A549 (cell line): ENCODE results near the gene KRT6C. TPM values are rescaled to one million over a fixed set of nuclear protein-coding genes. Genes with fewer than 3 reads are reported as not detected.

Experiments used
- ATAC-seq, 2 experiments: fragments of 200-7000 bp in 1 of 2; fragments of >200 bp in 1 of 2; cut with Nextera tagmentation in 1 of 2; cut with Tn5 transposase in 1 of 2; 3 replicates each; pipeline versions ENCODE4 v1.8.0 to v1.9.1; 2018 to 2020; ENCODE audit warnings: mild to moderate bottlenecking in 1 of 2, moderate library complexity in 1 of 2
- CTCF ChIA-PET: fragments of 300-600 bp; sonication (Branson Sonifier 250); formaldehyde crosslinking; extraction: SDS; loops from one replicate; lab custom pipeline; 2021; ENCODE audit warnings: antibody characterized with exemption, inconsistent platforms; lab: Yijun Ruan, JAX
- POLR2A ChIA-PET: fragments of 350-600 bp; formaldehyde crosslinking; extraction: SDS; loops from one replicate; lab custom pipeline; 2021; ENCODE audit warnings: antibody characterized with exemption, inconsistent platforms; lab: Yijun Ruan, JAX
- DNase-seq, 2 experiments: peaks; one replicate each; pipeline versions ENCODE4 v3.0.0 to v3.0.0-alpha.2; 2011 to 2016; ENCODE audit warnings: low read depth in 1 of 2, low spot score in 1 of 2
- FAIRE-seq: peaks from 2 replicates; lab custom pipeline; 2011; peaks lifted over from hg19 to GRCh38; lab: Jason Lieb, UNC
- H3K27ac ChIP-seq, 2 experiments: fragments of >200 bp; sonication (Bioruptor Twin); formaldehyde crosslinking; 3 replicates each; pipeline ENCODE4 v1.5.1; 2016 to 2017
- H3K4me1 ChIP-seq: fragments of >200 bp; sonication (Bioruptor Twin); formaldehyde crosslinking; 3 replicates; pipeline ENCODE4 v1.6.1; 2016
- H3K4me2 ChIP-seq: fragments of >200 bp; sonication (Bioruptor Twin); formaldehyde crosslinking; 3 replicates; pipeline ENCODE4 v1.6.1; 2016
- H3K4me3 ChIP-seq: fragments of >200 bp; sonication (Bioruptor Twin); formaldehyde crosslinking; 3 replicates; pipeline ENCODE4 v1.5.1; 2016
- H3K9me3 ChIP-seq: fragments of >200 bp; sonication (Bioruptor Twin); formaldehyde crosslinking; 3 replicates; pipeline ENCODE4 v1.6.1; 2016
- BCL3 ChIP-seq: fragments of >200 bp; sonication (Bioruptor Twin); formaldehyde crosslinking; IDR thresholded peaks from 3 replicates; pipeline ENCODE4 v1.6.1; 2016
- CBX8 ChIP-seq: fragments of 200-600 bp; sonication (generic); IDR thresholded peaks from 2 replicates; pipeline ENCODE4 v1.6.1; 2016
- CEBPB ChIP-seq, 2 experiments: fragments of >200 bp in 1 of 2; sonication (Bioruptor Twin) in 1 of 2; formaldehyde crosslinking in 1 of 2; IDR thresholded peaks; 2 replicates each; pipeline ENCODE4 v1.6.1; 2012 to 2016
- CHD2 ChIP-seq: fragments of 150-350 bp; IDR thresholded peaks from 2 replicates; pipeline ENCODE4 v1.6.1; 2014; ENCODE audit warnings: low read length; ENCODE audit not compliant: partially characterized antibody
- CHD4 ChIP-seq: fragments of 200-600 bp; sonication (generic); IDR thresholded peaks from 2 replicates; pipeline ENCODE4 v1.6.1; 2016; ENCODE audit warnings: antibody characterized with exemption, mild to moderate bottlenecking, borderline replicate concordance
- CTCF ChIP-seq: fragments of >200 bp; sonication (Bioruptor Twin); formaldehyde crosslinking; IDR thresholded peaks from 3 replicates; pipeline ENCODE4 v1.5.1; 2016
- E2F6 ChIP-seq: IDR thresholded peaks from 2 replicates; pipeline ENCODE4 v1.6.1; 2012; ENCODE audit warnings: low read depth, borderline replicate concordance
- EHF ChIP-seq: fragments of 250-450 bp; sonication (Bioruptor Pico); IDR thresholded peaks from 2 replicates; pipeline ENCODE4 v1.5.0; 2020; ENCODE audit warnings: mild to moderate bottlenecking
- EHMT2 ChIP-seq: fragments of 200-600 bp; sonication (generic); IDR thresholded peaks from 2 replicates; pipeline ENCODE4 v1.6.1; 2016; ENCODE audit warnings: antibody characterized with exemption, low read depth, mild to moderate bottlenecking, moderate library complexity
- EP300 ChIP-seq, 2 experiments: fragments of >200 bp; sonication (Bioruptor Twin); formaldehyde crosslinking; IDR thresholded peaks; 2 replicates in 1 of 2; 3 replicates in 1 of 2; pipeline ENCODE4 v1.6.1; 2016 to 2017
- FOSL2 ChIP-seq, 2 experiments: fragments of 450-650 bp in 1 of 2; fragments of >200 bp in 1 of 2; sonication (Bioruptor Twin) in 1 of 2; formaldehyde crosslinking; IDR thresholded peaks; 2 replicates each; pipeline versions ENCODE4 v1.5.0 to v1.6.1; 2016 to 2020; ENCODE audit warnings: mild to moderate bottlenecking in 1 of 2, moderate library complexity in 1 of 2
- HES2 ChIP-seq: fragments of >200 bp; sonication (Bioruptor Twin); formaldehyde crosslinking; IDR thresholded peaks from 2 replicates; pipeline ENCODE4 v1.6.1; 2016
- HOXB5 ChIP-seq: fragments of 250-450 bp; sonication (Bioruptor Pico); IDR thresholded peaks from 2 replicates; pipeline ENCODE4 v1.5.0; 2020; ENCODE audit warnings: mild to moderate bottlenecking, moderate library complexity
- JUN ChIP-seq, 2 experiments: fragments of >200 bp; sonication (Bioruptor Twin); formaldehyde crosslinking; IDR thresholded peaks; 2 replicates in 1 of 2; 3 replicates in 1 of 2; pipeline ENCODE4 v1.6.1; 2016 to 2017
- KDM1A ChIP-seq: fragments of 200-600 bp; sonication (generic); IDR thresholded peaks from 2 replicates; pipeline ENCODE4 v1.6.1; 2016; ENCODE audit warnings: low read depth, mild to moderate bottlenecking
- KDM5A ChIP-seq: fragments of 200-600 bp; sonication (generic); IDR thresholded peaks from 2 replicates; pipeline ENCODE4 v1.6.1; 2016; ENCODE audit warnings: antibody characterized with exemption, mild to moderate bottlenecking
- MAX ChIP-seq: IDR thresholded peaks from 2 replicates; pipeline ENCODE4 v1.6.1; 2012
- MAZ ChIP-seq: fragments of 150-350 bp; IDR thresholded peaks from 2 replicates; pipeline ENCODE4 v1.6.1; 2014; ENCODE audit warnings: antibody characterized with exemption, low read depth, low read length, borderline replicate concordance
- NR3C1 ChIP-seq: fragments of >200 bp; sonication (Bioruptor Twin); formaldehyde crosslinking; IDR thresholded peaks from 3 replicates; pipeline ENCODE4 v1.6.1; 2017
- PHF8 ChIP-seq: fragments of 200-600 bp; sonication (generic); IDR thresholded peaks from 2 replicates; pipeline ENCODE4 v1.6.1; 2016; ENCODE audit warnings: low read depth, mild to moderate bottlenecking, antibody characterized with exemption, moderate library complexity, borderline replicate concordance
- POLR2A ChIP-seq: IDR thresholded peaks from 2 replicates; pipeline ENCODE4 v1.6.1; 2012; ENCODE audit warnings: mild to moderate bottlenecking, low read length
- POLR2AphosphoS2 ChIP-seq: conservative IDR thresholded peaks from 2 replicates; pipeline ENCODE4 v1.6.1; 2012; ENCODE audit warnings: low read length, improper control_type of control experiment, inconsistent platforms
- TP53 ChIP-seq: fragments of 250-450 bp; sonication (Bioruptor Pico); IDR thresholded peaks from 2 replicates; pipeline ENCODE4 v1.5.0; 2021; ENCODE audit warnings: mild to moderate bottlenecking, moderate library complexity
- USF2 ChIP-seq: fragments of 450-650 bp; IDR thresholded peaks from 2 replicates; pipeline ENCODE4 v1.6.1; 2014; ENCODE audit warnings: antibody characterized with exemption
- ZC3H11A ChIP-seq: fragments of 450-650 bp; IDR thresholded peaks from 2 replicates; pipeline ENCODE4 v1.6.1; 2014; ENCODE audit warnings: antibody characterized with exemption, mild to moderate bottlenecking
- ZFP36 ChIP-seq: fragments of 450-650 bp; IDR thresholded peaks from 2 replicates; pipeline ENCODE4 v1.6.1; 2014; ENCODE audit warnings: borderline replicate concordance; ENCODE audit not compliant: partially characterized antibody
- ZNF302 ChIP-seq: fragments of 250-450 bp; sonication (Bioruptor Pico); IDR thresholded peaks from 2 replicates; pipeline ENCODE4 v1.9.0; 2021; ENCODE audit warnings: inconsistent platforms, mild to moderate bottlenecking, moderate library complexity
- WGBS: methylation state at CpG from one replicate; pipeline ENCODE4 v1.1.6; 2017; ENCODE audit errors: missing lambda C conversion rate; 5-methylcytosine and 5-hydroxymethylcytosine counted together
- polyA plus RNA-seq, 4 experiments: library from polyadenylated mRNA; depleted of rRNA in 3 of 4; stranded (reverse); fragments of >200 nt; fragmentation: RNase III in 1 of 4; extraction: RNeasy Plus Mini Kit Qiagen cat#74134 plus additional on column Dnase treatment in 1 of 4; gene quantifications; 2 replicates in 3 of 4; 3 replicates in 1 of 4; pipeline ENCODE4 v1.2.3, GENCODE V29; 2011 to 2017
- TF ChIP-seq, protein P1 (sequence below): fragments of 250-450 bp; sonication (Bioruptor Pico); IDR thresholded peaks from 2 replicates; pipeline ENCODE4 v1.5.0; 2021; ENCODE audit warnings: mild to moderate bottlenecking, moderate library complexity, borderline replicate concordance

The KRT6C gene
- polyA plus RNA-seq, 2 of the 4 experiments (the other 2 are of a cell fraction), result not detected

GRCh38 chr12:52445876-52446275 is 27.7 kb downstream of the KRT6C start:
- H3K4me2 ChIP-seq, result no peak overlapping the region
- H3K9me3 ChIP-seq, result no peaks in the 10 kb centered on the region
- ChIA-PET CTCF (interaction anchor here (2.0 kb wide), 2 partner anchors 50 to 425 kb away, joined by 4 to 5 read pairs; no protein-coding TSS in a partner anchor), POLR2A (no interaction called here)
- H3K27ac ChIP-seq, result no peak overlapping the region
- FAIRE-seq (no peak), ATAC-seq (no peak), DNase-seq (no peak)
- no peak overlapping the region for H3K4me3 ChIP-seq
- 25% methylated on average over 3 of the region's 3 CpGs for WGBS
- H3K4me1 ChIP-seq, result peaks cover 26% of the 10 kb centered on the region
- no peak for TF ChIP-seq BCL3
- TF ChIP-seq JUN (IDR thresholded peaks at IDR 0.05), result no peak
- no peak for TF ChIP-seq POLR2AphosphoS2
- TF ChIP-seq CEBPB (IDR thresholded peaks at IDR 0.05), result no peak
- no peak for TF ChIP-seq PHF8
- TF ChIP-seq E2F6, result no peak
- TF ChIP-seq CBX8, result no peak
- no peak for TF ChIP-seq ZNF302 (CRISPR knock-in tag)
- TF ChIP-seq KDM1A, result no peak
- TF ChIP-seq HOXB5 (CRISPR knock-in tag), result no peak
- no peak for TF ChIP-seq EHMT2
- no peak for TF ChIP-seq MAZ
- no peak for TF ChIP-seq MAX
- no peak for TF ChIP-seq CHD4
- no peak for TF ChIP-seq CHD2
- TF ChIP-seq POLR2A, result no peak
- no peak for TF ChIP-seq EHF (CRISPR knock-in tag)
- no peak for TF ChIP-seq ZC3H11A
- TF ChIP-seq EP300 (IDR thresholded peaks at IDR 0.05), result no peak
- no peak for TF ChIP-seq HES2
- TF ChIP-seq, all 56 proteins: peak for 0

DNA sequence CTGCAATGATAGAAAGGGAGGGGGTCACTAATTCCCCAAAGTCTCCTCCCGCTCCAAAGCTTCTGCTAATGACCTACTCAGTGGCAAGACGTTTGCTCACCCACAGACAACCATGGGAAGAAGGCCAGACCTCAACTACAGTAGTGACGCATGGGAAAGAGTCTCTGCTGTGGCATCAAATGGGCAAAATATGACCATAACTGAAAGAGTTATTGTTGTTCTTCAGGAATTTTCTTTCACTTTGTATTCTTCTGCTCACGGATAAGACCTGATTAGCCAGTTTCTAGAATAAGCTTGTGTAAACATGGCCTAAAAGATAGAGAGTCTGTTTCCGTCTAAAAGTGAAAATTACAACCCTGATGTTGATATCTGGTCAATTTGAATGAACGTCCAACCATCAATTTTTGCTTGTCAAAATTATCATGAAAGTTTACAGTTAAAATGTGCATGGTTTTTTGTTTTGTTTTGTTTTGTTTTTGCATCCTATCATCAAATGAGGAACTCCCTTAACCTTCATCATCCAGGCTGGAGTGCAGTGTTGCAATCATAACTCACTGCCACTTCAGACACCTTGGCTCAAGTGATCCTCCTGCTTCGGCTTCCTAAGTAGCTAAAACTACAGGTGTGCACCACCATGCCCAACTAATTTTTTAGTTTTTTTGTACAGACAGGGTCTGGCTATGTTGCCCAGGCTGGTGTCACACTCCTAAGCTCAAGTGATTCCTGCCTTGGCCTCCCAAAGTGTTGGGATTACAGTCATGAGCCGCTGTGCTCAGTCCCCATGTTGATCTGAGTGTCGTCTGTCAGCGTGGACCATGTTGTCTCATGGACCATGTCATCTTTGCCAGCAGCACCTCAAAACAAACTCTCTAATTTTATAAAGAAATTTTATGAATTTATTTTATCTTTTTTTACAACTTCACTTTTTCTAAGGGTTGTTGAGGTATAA is 28.7 kb downstream of the KRT6C start:
- H3K9me3 ChIP-seq, result no peaks in the 10 kb centered on the region
- ATAC-seq, result no peak
- peak; percentile 36 for FAIRE-seq
- H3K4me3 ChIP-seq, result no peak overlapping the region
- ChIA-PET POLR2A (no interaction called here), CTCF (interaction anchor here (1.3 to 2.0 kb wide), 3 partner anchors 52 to 426 kb away, joined by 3 to 6 read pairs (median 4); no protein-coding TSS in a partner anchor)
- peak overlapping the region in 1 of 2 experiments; percentile 32; a peak in 1 of 6 replicates for H3K27ac ChIP-seq
- DNase-seq, result no peak
- no peak overlapping the region for H3K4me2 ChIP-seq
- H3K4me1 ChIP-seq, result peaks cover 28% of the 10 kb centered on the region
- 67% methylated on average over 10 of the region's 10 CpGs for WGBS
- no peak for TF ChIP-seq CHD2
- TF ChIP-seq, protein P1, sequence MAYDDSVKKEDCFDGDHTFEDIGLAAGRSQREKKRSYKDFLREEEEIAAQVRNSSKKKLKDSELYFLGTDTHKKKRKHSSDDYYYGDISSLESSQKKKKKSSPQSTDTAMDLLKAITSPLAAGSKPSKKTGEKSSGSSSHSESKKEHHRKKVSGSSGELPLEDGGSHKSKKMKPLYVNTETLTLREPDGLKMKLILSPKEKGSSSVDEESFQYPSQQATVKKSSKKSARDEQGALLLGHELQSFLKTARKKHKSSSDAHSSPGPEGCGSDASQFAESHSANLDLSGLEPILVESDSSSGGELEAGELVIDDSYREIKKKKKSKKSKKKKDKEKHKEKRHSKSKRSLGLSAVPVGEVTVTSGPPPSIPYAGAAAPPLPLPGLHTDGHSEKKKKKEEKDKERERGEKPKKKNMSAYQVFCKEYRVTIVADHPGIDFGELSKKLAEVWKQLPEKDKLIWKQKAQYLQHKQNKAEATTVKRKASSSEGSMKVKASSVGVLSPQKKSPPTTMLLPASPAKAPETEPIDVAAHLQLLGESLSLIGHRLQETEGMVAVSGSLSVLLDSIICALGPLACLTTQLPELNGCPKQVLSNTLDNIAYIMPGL, result no peak
- no peak for TF ChIP-seq FOSL2 (IDR thresholded peaks at IDR 0.05)
- TF ChIP-seq FOSL2 (CRISPR knock-in tag; IDR thresholded peaks at IDR 0.05), result no peak
- no peak for TF ChIP-seq CHD4
- TF ChIP-seq CTCF, result no peak
- TF ChIP-seq NR3C1, result no peak
- no peak for TF ChIP-seq KDM5A
- no peak for TF ChIP-seq ZFP36
- no peak for TF ChIP-seq TP53 (CRISPR knock-in tag)
- TF ChIP-seq E2F6, result no peak
- no peak for TF ChIP-seq HES2
- TF ChIP-seq EHMT2, result no peak
- TF ChIP-seq USF2, result no peak
